Stimulated activated memory B cell treated with anti-CD40 and anti-IgM and Interleukin-4, amounts not matched to agents 10 μg/mL and 1 μg/mL and 100 μg/mL, for 72 hours (primary cell): ENCODE measurements around the gene NOP56.
A peak's percentile ranks its signal among the peaks of the same experiment; 100 is the strongest.

Experiments
- ATAC-seq: fragments of 150-1000 bp; cut with Tn5 transposase; 2 replicates; pipeline ENCODE4 v1.10.0; 2021
- H3K27ac Mint-ChIP-seq: one replicate; pipeline ENCODE4 v1.8.0; 2022; ENCODE audit warnings: mild to moderate bottlenecking, mixed read lengths
- H3K27me3 Mint-ChIP-seq: one replicate; pipeline ENCODE4 v1.8.0; 2022; ENCODE audit warnings: mixed read lengths
- H3K36me3 Mint-ChIP-seq: one replicate; pipeline ENCODE4 v1.8.0; 2022; ENCODE audit warnings: mixed read lengths
- H3K4me1 Mint-ChIP-seq: one replicate; pipeline ENCODE4 v1.8.0; 2022; ENCODE audit warnings: mixed read lengths
- H3K4me3 Mint-ChIP-seq: one replicate; pipeline ENCODE4 v1.8.0; 2022; ENCODE audit warnings: mild to moderate bottlenecking, moderate library complexity, mixed read lengths
- H3K9me3 Mint-ChIP-seq: one replicate; pipeline ENCODE4 v1.8.0; 2022; ENCODE audit warnings: mixed read lengths

NOP56 gene, protein sequence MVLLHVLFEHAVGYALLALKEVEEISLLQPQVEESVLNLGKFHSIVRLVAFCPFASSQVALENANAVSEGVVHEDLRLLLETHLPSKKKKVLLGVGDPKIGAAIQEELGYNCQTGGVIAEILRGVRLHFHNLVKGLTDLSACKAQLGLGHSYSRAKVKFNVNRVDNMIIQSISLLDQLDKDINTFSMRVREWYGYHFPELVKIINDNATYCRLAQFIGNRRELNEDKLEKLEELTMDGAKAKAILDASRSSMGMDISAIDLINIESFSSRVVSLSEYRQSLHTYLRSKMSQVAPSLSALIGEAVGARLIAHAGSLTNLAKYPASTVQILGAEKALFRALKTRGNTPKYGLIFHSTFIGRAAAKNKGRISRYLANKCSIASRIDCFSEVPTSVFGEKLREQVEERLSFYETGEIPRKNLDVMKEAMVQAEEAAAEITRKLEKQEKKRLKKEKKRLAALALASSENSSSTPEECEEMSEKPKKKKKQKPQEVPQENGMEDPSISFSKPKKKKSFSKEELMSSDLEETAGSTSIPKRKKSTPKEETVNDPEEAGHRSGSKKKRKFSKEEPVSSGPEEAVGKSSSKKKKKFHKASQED

DNA sequence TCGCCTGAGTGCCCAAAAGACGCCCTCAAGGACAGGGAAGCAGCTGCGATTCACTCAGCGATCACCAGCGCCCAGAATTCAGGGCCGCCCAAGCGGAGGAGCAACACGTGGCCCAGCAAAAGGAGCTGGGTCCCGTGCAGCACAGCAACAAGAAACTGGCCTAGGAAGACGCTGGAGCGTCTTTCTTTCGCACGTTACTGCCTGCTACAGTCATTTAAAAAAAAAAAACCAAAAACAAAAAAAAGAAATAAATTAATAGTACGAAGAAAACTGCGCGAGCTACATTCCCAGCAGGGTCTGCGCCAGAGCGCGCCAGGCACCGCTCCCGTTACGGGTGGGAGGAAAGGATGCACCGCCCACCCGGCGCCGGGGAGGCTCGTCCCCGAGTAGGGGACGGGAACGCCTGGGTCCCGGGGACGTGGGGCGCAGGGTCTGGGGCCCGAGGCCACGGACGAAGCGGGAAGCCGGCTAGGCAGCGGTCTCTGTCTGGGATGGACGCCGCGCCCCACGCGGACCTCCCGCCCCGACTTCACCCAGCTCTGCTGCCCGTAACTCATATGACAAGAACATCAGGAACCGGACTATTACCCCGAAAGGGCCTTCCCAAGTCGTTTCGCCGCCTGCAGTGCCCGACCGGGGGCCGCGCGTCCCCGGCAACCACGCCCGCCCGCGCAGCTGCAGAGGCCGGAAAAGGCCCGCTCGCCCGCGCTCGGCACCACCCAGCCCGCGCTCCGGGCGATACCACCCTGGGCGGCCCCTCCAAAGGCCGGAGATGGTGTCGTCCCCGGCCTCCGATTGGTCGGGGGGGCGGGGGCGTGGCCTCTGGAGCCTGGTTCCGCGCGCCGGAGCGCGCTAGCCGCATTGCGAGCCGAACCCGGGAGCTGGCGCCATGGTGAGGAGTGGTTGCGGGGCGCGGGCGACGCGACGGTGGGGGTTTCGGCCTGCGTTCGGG, at the start of gene NOP56:
NOP56 (plus strand) TSS at position 861 of the 952 bp plus-strand sequence; CDS start at position 890, 29 bp downstream.
- peak; percentile 95 for ATAC-seq
- Mint-ChIP-seq H3K27me3 (no peaks in the 10 kb centered on the region), H3K9me3 (no peaks in the 10 kb centered on the region), H3K4me3 (peak within 1 kb of the TSS; percentile 99), H3K27ac (peak within 1 kb of the TSS; percentile 95), H3K4me1 (peaks cover 37% of the 10 kb centered on the region), H3K36me3 (peaks cover 36% of the 10 kb centered on the region)

DNA sequence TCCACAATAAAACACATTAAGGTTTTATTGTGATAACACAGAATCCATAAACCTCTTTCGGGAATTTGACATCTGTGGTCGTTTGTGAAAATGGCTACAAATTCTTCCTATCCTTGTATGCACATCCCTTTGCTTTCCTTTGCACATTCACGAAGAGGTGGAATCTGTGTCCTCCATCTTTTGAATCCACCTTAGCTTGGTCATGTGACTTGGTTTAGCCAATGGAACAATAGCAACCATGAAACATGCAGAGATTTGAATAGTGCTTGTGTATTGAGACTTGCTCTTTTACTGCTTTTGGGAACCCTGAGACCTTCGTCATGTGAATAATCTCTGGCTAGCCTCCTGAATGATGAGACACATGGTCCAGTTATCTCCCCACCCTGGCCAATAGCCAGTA, 49.7 kb upstream of the NOP56 start:
- Mint-ChIP-seq H3K27ac (no peak overlapping the region), H3K36me3 (peaks cover 6% of the 10 kb centered on the region), H3K4me1 (no peaks in the 10 kb centered on the region), H3K27me3 (peaks cover 12% of the 10 kb centered on the region), H3K9me3 (peaks cover 9% of the 10 kb centered on the region), H3K4me3 (no peak overlapping the region)
- ATAC-seq, result no peak

DNA sequence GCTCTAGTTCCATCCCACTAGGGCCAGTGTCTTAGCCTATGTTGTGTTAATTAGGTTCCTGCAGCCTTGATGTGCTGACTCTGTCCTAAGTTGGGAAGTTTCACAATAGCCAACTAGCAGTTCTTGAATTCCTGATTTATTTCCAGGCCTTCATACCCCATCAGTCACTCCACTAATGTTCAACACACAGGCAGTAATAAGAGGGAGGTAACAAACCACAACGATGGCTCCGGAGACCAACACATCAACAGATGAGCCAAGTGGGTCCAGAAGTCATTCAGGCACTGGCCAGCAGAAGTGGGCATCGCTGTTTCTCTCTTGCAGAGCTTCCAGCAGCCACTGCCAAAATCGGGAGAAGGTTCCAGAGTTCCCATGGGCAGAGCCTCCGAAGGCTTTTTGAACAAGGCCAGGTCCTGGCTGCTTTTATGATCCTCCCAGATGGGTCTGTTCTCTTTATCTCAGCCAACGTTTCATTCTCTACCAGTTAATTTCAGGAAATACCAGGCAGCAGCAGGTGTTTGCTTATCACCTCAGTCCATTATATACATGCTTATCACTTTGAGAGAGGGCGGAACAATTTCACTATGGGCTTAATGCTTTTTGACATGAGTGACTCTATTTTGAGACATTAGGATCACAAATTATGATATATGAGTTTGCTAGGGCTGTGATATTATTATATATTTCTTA, 48.5 kb upstream of the NOP56 start:
- H3K4me3 Mint-ChIP-seq, result no peak overlapping the region
- ATAC-seq, result no peak
- no peak overlapping the region for H3K27ac Mint-ChIP-seq

DNA sequence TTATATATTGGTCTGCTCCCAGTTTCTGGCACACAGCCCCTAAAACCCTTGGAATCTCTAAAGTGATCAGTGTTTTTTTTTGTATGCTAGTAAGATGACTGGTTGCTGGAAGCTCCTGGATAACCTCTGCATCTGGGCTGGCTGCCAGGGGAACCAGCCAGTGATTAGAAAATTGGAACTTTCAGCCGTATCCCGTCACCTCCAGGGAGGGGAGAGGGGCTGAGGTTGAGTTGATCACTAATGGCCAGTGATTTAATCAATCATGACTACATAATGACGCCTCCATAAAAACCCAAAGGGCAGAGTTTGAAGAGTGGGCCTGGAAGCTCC, 48.0 kb upstream of the NOP56 start:
- Mint-ChIP-seq H3K27ac (no peak overlapping the region), H3K27me3 (peaks cover 9% of the 10 kb centered on the region), H3K9me3 (peaks cover 9% of the 10 kb centered on the region), H3K36me3 (peaks cover 6% of the 10 kb centered on the region), H3K4me1 (no peaks in the 10 kb centered on the region), H3K4me3 (no peak overlapping the region)
- no peak for ATAC-seq

More for the DNA sequence above, 48.5 kb upstream of the NOP56 start:
- Mint-ChIP-seq H3K4me1 (no peaks in the 10 kb centered on the region), H3K36me3 (peaks cover 6% of the 10 kb centered on the region), H3K27me3 (peaks cover 4% of the 10 kb centered on the region), H3K9me3 (peaks cover 9% of the 10 kb centered on the region)

DNA sequence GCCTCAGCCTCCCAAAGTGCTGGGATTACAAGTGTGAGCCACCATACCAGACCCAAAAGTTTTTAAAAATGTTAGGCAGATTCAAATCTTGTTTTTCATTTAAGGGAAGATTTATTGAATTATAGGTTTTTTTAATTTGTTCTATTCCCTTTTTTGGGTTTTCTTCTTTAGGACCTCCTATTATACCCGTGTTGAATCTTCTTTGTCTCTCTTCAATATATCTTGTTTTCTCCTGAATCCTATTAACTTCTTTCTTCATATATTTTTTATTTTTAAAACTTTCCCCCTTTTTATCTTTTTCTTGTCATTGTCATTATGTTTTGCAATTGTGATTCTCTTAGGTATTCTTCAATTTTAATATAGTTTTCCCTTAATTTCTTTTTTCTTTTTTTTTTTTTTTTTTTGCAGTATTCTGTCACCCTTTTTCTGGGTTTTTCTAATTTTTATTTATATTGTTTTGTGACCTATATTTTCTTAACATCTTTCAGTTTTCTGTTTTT, 45.9 kb upstream of the NOP56 start:
- Mint-ChIP-seq H3K9me3 (peaks cover 9% of the 10 kb centered on the region), H3K4me1 (no peaks in the 10 kb centered on the region), H3K36me3 (peaks cover 6% of the 10 kb centered on the region), H3K4me3 (no peak overlapping the region), H3K27ac (no peak overlapping the region), H3K27me3 (peaks cover 29% of the 10 kb centered on the region)
- no peak for ATAC-seq

DNA sequence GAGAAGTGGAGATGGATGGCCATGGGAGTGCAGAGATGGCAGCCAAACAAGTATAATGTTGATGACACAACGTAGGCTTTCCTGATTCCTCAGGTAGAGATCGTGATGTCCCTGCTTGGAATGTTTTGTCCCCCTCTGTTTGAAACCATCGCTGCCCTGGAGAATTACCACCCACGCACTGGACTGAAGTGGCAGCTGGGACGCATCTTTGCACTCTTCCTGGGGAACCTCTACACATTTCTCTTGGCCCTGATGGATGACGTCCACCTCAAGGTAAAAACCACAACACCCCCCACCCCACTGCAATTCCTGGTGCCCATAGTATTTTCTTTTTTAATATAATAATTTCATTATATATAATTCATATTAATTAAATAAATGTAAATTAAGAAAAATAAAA, 42.1 kb upstream of the NOP56 start:
- Mint-ChIP-seq H3K27ac (no peak overlapping the region), H3K4me3 (no peak overlapping the region), H3K9me3 (peaks cover 9% of the 10 kb centered on the region), H3K4me1 (no peaks in the 10 kb centered on the region), H3K27me3 (peaks cover 37% of the 10 kb centered on the region), H3K36me3 (peaks cover 6% of the 10 kb centered on the region)
- ATAC-seq, result no peak

DNA sequence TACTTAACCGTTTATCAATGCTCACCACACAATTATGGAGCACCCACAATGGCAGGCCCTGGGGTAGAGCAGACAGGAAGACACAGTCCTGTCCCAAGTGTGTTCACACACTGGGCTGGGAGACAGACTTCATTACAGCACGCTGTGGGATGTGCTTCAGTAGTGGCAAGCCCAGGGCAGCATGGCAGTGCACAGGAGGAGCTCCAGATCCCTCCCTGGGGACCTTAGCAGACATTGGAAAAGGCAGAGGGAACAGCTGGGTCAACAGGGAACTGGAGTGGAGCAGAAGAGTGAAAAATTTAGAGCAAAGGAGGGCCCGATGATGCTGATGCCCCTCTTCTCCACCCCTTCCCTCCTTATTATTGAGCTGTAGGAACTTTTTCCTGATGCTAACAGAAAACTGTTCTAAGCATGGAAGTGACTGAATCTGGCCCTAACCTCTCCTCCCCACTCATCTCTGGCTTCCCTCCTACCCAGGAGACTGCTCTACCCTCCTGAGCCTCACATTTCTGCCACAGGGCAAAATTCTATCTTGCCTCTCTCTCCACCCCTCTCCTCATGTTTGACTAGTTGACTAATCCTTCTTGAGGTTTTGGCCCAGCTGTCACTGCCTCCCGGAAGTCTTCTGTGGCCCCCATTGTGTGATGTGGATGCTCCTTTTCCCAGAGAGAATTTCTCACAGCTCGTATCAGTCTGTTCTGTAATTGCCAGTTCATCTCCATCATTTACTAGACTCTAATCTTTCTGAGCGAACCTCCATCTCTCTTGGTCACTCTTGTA, 41.3 kb upstream of the NOP56 start:
- no peaks in the 10 kb centered on the region for H3K4me1 Mint-ChIP-seq
- peaks cover 9% of the 10 kb centered on the region for H3K9me3 Mint-ChIP-seq
- peaks cover 6% of the 10 kb centered on the region for H3K36me3 Mint-ChIP-seq
- no peak overlapping the region for H3K4me3 Mint-ChIP-seq
- ATAC-seq, result no peak
- H3K27ac Mint-ChIP-seq, result no peak overlapping the region
- peaks cover 40% of the 10 kb centered on the region for H3K27me3 Mint-ChIP-seq

DNA sequence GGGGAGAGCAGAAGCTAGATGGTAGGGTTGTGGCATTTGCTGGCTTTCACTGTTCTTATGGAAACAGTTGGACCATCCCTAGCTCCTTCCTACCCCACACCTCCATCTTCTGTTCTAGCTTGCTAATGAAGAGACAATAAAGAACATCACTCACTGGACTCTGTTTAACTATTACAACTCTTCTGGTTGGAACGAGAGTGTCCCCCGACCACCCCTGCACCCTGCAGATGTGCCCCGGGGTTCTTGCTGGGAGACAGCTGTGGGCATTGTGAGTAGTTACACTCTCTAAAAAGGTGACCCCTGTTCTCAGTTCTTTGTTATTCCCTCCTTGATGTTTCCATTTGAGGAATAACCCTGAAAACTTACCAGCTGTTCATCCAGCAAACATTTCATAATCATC, 40.4 kb upstream of the NOP56 start:
- no peak for ATAC-seq
- peaks cover 3% of the 10 kb centered on the region for H3K4me1 Mint-ChIP-seq
- no peak overlapping the region for H3K27ac Mint-ChIP-seq
- no peak overlapping the region for H3K4me3 Mint-ChIP-seq
- H3K27me3 Mint-ChIP-seq, result peaks cover 50% of the 10 kb centered on the region
- peaks cover 5% of the 10 kb centered on the region for H3K9me3 Mint-ChIP-seq
- peaks cover 4% of the 10 kb centered on the region for H3K36me3 Mint-ChIP-seq

DNA sequence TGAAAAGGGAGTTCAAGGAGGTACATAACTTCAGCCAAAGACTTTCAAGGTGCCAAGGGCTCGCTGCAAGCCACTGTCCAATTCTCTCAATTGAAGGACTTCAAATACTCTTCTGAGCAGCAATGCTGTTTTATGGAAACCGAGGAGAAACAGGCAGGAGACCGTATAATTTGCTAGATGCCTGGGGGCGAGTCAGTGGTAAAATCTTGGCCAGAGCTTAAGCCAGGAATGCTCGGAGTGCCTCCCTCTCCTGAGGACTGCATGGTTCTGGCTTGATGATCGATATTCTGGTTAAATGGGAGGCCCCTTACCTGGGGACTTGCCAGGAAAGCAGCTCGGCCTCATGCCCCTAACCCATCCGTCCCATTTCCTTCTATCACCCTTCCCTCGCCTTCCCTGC, 35.8 kb upstream of the NOP56 start:
- H3K27ac Mint-ChIP-seq, result peak overlapping the region; percentile 56

DNA sequence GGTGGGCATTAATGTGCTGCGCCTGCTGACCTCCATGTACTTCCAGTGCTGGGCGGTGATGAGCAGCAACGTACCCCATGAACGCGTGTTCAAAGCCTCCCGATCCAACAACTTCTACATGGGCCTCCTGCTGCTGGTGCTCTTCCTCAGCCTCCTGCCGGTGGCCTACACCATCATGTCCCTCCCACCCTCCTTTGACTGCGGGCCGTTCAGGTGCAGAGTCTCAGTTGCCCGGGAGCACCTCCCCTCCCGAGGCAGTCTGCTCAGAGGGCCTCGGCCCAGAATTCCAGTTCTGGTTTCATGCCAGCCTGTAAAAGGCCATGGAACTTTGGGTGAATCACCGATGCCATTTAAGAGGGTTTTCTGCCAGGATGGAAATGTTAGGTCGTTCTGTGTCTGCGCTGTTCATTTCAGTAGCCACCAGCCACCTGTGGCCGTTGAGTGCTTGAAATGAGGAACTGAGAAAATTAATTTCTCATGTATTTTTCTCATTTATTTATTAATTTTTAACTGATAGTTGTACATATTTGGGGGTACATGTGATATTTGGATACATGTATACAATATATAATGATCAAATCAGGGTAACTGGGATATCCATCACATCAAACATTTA, 35.2 kb upstream of the NOP56 start:
- peak; percentile 86 for ATAC-seq

More for the DNA sequence above, 35.8 kb upstream of the NOP56 start:
- Mint-ChIP-seq H3K4me3 (no peak overlapping the region), H3K27me3 (peaks cover 55% of the 10 kb centered on the region), H3K9me3 (peaks cover 2% of the 10 kb centered on the region), H3K4me1 (peaks cover 13% of the 10 kb centered on the region), H3K36me3 (peaks cover 9% of the 10 kb centered on the region)
- no peak for ATAC-seq

DNA sequence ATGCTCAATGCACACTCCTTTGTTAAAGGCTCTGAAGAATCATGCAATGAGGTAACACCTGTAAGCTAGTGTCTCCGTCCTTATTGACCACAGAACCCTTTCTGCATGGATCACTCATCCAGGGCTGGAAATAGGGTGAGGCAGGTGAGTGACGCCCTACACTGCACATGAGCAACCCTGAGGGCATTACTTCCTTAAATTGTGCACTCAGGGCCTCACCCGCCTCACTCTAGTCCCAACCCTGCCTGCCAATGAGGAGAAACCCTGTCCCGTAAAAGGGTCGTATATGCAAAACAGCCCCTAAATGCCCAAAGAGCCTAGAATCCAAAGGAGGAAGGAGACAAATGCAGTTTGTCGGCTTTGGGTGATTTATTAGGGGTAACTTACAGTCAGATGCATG, 33.6 kb upstream of the NOP56 start:
- H3K36me3 Mint-ChIP-seq, result peaks cover 9% of the 10 kb centered on the region
- H3K4me1 Mint-ChIP-seq, result peaks cover 13% of the 10 kb centered on the region
- ATAC-seq, result no peak
- H3K4me3 Mint-ChIP-seq, result no peak overlapping the region
- peaks cover 56% of the 10 kb centered on the region for H3K27me3 Mint-ChIP-seq
- peaks cover 2% of the 10 kb centered on the region for H3K9me3 Mint-ChIP-seq
- H3K27ac Mint-ChIP-seq, result no peak overlapping the region

More for the DNA sequence above, 35.2 kb upstream of the NOP56 start:
- peaks cover 9% of the 10 kb centered on the region for H3K36me3 Mint-ChIP-seq
- H3K27me3 Mint-ChIP-seq, result peaks cover 49% of the 10 kb centered on the region
- H3K4me3 Mint-ChIP-seq, result no peak overlapping the region
- peaks cover 13% of the 10 kb centered on the region for H3K4me1 Mint-ChIP-seq
- H3K9me3 Mint-ChIP-seq, result peaks cover 2% of the 10 kb centered on the region
- H3K27ac Mint-ChIP-seq, result peak overlapping the region; percentile 56

DNA sequence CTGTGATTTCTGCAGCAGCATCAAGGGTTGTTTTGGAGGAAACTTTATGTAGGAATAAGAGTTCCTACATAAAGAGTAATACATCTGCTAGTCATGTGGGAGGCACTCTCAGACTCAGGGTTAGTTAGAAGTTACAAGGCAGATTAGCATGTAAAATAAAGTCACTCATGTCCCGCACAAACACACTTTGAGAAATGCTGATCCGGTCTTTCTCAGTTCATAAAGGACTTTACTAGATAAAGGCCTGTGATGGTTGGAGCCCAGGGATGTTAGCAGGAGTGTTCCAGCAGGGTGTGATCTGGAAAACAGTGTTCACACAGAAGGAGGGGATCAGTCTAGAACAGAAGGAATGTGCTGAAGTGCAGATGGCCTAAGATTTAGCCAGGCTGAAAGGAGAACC, 33.1 kb upstream of the NOP56 start:
- Mint-ChIP-seq H3K4me1 (peaks cover 13% of the 10 kb centered on the region), H3K4me3 (no peak overlapping the region)

DNA sequence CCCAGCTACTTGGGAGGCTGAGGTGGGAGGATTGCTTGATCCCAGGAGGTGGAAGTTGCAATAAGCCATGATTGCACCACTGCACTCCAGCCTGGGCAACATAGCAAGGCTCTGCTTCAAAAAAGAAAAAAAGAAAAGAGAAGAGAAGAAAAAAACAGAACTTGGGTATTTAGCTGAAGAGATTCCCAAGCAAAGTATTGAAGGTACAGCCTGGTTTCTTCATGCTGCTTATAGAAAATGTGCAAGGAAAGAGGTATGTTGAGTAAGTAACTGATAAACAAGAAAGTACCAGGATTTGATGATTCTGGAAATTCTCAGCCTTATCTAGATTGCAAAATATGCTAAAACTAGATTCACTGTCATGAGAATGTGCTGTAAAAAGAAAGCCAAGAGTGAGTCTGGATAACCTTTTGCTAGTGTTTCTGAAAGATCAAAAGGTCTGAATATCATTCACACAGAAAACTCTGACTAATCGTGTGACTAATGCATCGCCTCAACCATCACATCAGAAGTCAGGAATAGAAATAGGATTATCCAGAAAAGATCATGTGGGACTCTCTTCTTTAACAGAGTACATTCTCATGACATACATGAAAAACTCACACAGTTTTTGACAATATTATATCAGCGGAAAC, 32.4 kb upstream of the NOP56 start:
- Mint-ChIP-seq H3K27ac (no peak overlapping the region), H3K4me3 (no peak overlapping the region), H3K9me3 (peaks cover 2% of the 10 kb centered on the region), H3K36me3 (peaks cover 9% of the 10 kb centered on the region), H3K27me3 (peaks cover 59% of the 10 kb centered on the region), H3K4me1 (peaks cover 13% of the 10 kb centered on the region)
- ATAC-seq, result no peak

More for the DNA sequence above, 33.1 kb upstream of the NOP56 start:
- Mint-ChIP-seq H3K36me3 (peaks cover 9% of the 10 kb centered on the region), H3K27me3 (peaks cover 56% of the 10 kb centered on the region), H3K9me3 (peaks cover 2% of the 10 kb centered on the region), H3K27ac (no peak overlapping the region)
- ATAC-seq, result no peak
